Progenitor cell of endocrine pancreas (in vitro differentiated cells): Measurements from ENCODE around the gene MEOX1. TPM values are rescaled to one million over a fixed set of nuclear protein-coding genes. Genes with fewer than 3 reads are reported as not detected.
A peak's percentile ranks its signal among the peaks of the same experiment; 100 is the strongest.
"Not testable (repeated sequence)": the region's sequence is repeated elsewhere in the genome, so short reads cannot be mapped to it uniquely, and the experiment has no call there.

ENCODE experiments used
- DNase-seq: peaks from one replicate; pipeline ENCODE4 v3.0.0; 2021; ENCODE audit warnings: low spot score; ENCODE audit not compliant: unreplicated experiment
- H3K27ac Mint-ChIP-seq: 2 replicates; pipeline ENCODE4 v1.8.0; 2021; ENCODE audit warnings: mild to moderate bottlenecking, moderate library complexity, mixed read lengths
- H3K27me3 Mint-ChIP-seq: 2 replicates; pipeline ENCODE4 v1.8.0; 2021; ENCODE audit warnings: mixed read lengths
- H3K36me3 Mint-ChIP-seq: 2 replicates; pipeline ENCODE4 v1.8.0; 2022; ENCODE audit warnings: mixed read lengths; ENCODE audit not compliant: insufficient read depth
- H3K4me1 Mint-ChIP-seq: 2 replicates; pipeline ENCODE4 v1.8.0; 2021; ENCODE audit warnings: low read depth, mixed read lengths
- H3K4me3 Mint-ChIP-seq: 2 replicates; pipeline ENCODE4 v1.8.0; 2021; ENCODE audit warnings: low read depth, mild to moderate bottlenecking, moderate library complexity, mixed read lengths
- H3K9me3 Mint-ChIP-seq: 2 replicates; pipeline ENCODE4 v1.8.0; 2021; ENCODE audit warnings: low read depth, mixed read lengths
- CTCF ChIP-seq: fragments of 200-600 bp; sonication (generic); IDR thresholded peaks from one replicate; pipeline ENCODE4 v1.5.0; 2021; ENCODE audit warnings: antibody characterized with exemption, mild to moderate bottlenecking; ENCODE audit not compliant: unreplicated experiment
- total RNA-seq: library from RNA; stranded (reverse); gene quantifications from 2 replicates; pipeline ENCODE4 v1.2.1, GENCODE V29; 2021

The MEOX1 gene
- total RNA-seq, 1 donor from 2014 or later, result 1.2 TPM

DNA sequence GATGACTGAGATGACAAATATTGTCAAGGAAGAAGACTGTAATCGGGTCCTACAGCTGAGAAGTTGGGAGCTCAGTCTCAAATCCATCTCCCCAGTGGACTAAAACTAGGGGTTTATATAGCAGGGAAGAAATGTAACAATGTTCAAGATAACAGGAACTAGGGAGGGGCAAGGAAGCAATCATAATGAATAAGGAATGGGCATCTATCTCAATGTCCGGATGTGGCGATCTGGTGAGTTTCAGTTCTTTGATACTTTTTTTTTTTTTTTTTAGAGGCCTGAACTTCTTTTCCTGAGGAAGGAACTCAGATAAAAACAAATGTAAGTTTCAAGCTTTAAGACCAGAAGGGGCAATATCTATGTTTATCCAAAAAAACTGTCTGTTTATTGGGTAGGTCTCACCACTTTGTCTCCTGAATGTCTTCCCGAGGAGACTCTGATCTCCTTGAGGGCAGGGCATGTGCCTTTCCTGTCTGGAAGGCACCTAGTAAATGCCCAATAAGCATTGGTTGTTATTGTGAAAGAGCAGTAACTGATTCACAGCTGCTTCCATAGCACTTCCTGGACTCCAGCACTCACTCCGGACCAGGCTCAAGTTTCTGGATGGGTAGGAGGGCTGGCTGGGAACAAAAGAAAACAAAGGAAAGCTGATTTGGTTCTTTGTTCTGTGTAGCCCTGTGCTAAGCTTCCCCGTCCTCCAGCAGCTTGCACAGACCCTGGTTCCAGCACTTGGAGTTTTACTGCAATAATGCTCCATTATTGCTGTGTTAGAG, 51.9 kb downstream of the MEOX1 start:
- Mint-ChIP-seq H3K9me3 (no peaks in the 10 kb centered on the region), H3K36me3 (peaks cover 2% of the 10 kb centered on the region), H3K27me3 (peaks cover 3% of the 10 kb centered on the region), H3K4me3 (no peak overlapping the region), H3K4me1 (no peaks in the 10 kb centered on the region), H3K27ac (no peak overlapping the region)
- no peak for DNase-seq
- TF ChIP-seq CTCF, result no peak

GRCh38 chr17:43608313-43608712, 53.4 kb downstream of the MEOX1 start:
- Mint-ChIP-seq H3K36me3 (peaks cover 2% of the 10 kb centered on the region), H3K4me3 (no peak overlapping the region), H3K9me3 (no peaks in the 10 kb centered on the region), H3K27me3 (no peaks in the 10 kb centered on the region), H3K4me1 (no peaks in the 10 kb centered on the region), H3K27ac (no peak overlapping the region)
- no peak for DNase-seq
- no peak for TF ChIP-seq CTCF

DNA sequence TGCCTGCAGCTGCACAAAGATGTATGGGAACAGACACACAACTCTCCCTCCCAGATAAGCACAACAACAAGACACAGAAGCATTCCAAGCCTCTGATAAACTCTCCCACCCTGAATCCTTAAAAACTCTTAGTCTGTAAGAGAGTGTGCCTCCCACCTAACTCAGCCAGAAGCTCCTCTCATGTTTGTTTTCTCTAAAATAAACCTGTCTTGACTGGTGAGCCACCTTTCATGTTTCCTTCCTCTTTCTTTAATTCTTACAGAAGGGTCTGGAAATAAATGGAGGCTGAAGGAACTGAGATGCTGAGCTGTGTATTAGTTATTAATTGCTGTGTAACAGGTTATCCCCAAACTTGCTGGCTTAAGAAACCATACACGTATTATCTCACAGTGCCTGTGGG, 57.2 kb downstream of the MEOX1 start:
- no peak overlapping the region for H3K4me3 Mint-ChIP-seq
- no peak for TF ChIP-seq CTCF
- no peaks in the 10 kb centered on the region for H3K9me3 Mint-ChIP-seq
- no peak overlapping the region for H3K27ac Mint-ChIP-seq
- no peak for DNase-seq
- H3K36me3 Mint-ChIP-seq, result no peaks in the 10 kb centered on the region
- H3K27me3 Mint-ChIP-seq, result peaks cover 5% of the 10 kb centered on the region
- H3K4me1 Mint-ChIP-seq, result peaks cover 2% of the 10 kb centered on the region

DNA sequence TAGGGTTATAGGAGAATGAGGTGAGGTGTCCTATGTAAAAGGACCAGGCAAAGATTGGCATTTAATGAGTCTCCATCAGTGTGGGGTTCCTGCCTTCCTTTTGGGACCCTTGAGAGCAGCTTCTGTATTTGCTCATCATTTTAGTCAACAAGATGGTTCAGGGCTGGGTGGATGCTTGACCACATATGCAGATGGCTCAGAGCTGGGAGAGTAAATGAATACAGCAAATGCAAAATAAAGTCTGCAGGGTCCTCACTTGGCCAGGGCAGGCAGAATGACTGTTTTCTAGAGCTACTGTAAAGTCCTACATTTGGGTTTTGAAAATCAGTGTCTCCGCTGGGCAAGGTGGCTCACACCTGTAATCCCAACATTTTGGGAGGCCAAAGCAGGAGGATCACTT, 58.4 kb downstream of the MEOX1 start:
- no peak for DNase-seq
- Mint-ChIP-seq H3K9me3 (no peaks in the 10 kb centered on the region), H3K4me1 (peaks cover 2% of the 10 kb centered on the region), H3K36me3 (no peaks in the 10 kb centered on the region), H3K27me3 (peaks cover 5% of the 10 kb centered on the region), H3K4me3 (no peak overlapping the region), H3K27ac (no peak overlapping the region)
- no peak for TF ChIP-seq CTCF

GRCh38 chr17:43602556-43602955, 59.2 kb downstream of the MEOX1 start:
- not testable (repeated sequence) for H3K27ac Mint-ChIP-seq, DNase-seq, H3K36me3 Mint-ChIP-seq, H3K4me3 Mint-ChIP-seq, H3K4me1 Mint-ChIP-seq, H3K27me3 Mint-ChIP-seq, H3K9me3 Mint-ChIP-seq

DNA sequence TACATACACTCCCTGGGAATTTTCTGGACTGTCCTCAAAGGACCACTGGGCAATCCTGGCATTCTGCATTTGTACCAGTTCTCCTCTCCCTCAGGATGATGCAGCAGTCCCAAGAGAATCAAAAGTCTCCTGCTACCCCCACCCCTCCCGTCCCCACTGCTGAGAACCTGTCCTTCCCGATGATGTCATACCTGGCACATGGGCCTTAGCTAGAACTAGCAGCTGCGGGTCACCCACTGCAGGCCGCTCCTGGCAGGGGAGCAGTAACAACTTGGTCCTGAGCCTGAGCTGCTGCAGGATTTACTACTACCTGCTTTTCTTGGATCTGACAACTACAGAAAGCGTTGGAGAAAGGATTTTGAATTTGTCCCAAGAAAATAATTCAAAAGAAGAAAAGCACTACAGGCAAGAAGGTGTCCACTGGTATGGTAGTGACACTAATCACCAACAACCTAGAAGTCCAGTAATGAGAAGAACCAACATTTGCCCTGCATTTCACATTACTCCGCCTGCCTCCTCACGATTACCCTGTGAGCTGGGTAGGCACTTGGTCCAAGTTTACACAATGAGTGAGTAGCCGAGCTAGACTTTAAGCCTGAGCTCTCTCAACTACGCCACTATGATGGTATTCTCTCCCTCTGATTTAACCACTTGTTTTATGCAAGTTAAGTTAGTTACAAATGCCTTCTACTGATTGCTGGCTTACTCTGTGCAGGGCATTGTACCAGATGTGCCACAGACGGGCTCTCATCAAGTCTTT, 60.3 kb downstream of the MEOX1 start:
- Mint-ChIP-seq H3K4me3 (no peak overlapping the region), H3K36me3 (no peaks in the 10 kb centered on the region), H3K27me3 (peaks cover 5% of the 10 kb centered on the region), H3K9me3 (no peaks in the 10 kb centered on the region), H3K27ac (peak overlapping the region; percentile 59), H3K4me1 (peaks cover 2% of the 10 kb centered on the region)
- DNase-seq, result no peak
- no peak for TF ChIP-seq CTCF
